GM18873 (cell line): ENCODE data around the gene FOXF1.

Source experiments
- ATAC-seq: cut with Tn5 transposase; IDR thresholded peaks from one replicate; pipeline ENCODE4 v1.9.1; 2021; ENCODE audit warnings: mild to moderate bottlenecking, moderate library complexity, moderate number of reproducible peaks; ENCODE audit not compliant: unreplicated experiment, low FRiP score

FOXF1 gene

GRCh38 chr16:86492267-86492960, 17.9 kb upstream of the FOXF1 start:
- ATAC-seq, result no peak

GRCh38 chr16:86492961-86493629, 17.2 kb upstream of the FOXF1 start:
- no peak for ATAC-seq

DNA sequence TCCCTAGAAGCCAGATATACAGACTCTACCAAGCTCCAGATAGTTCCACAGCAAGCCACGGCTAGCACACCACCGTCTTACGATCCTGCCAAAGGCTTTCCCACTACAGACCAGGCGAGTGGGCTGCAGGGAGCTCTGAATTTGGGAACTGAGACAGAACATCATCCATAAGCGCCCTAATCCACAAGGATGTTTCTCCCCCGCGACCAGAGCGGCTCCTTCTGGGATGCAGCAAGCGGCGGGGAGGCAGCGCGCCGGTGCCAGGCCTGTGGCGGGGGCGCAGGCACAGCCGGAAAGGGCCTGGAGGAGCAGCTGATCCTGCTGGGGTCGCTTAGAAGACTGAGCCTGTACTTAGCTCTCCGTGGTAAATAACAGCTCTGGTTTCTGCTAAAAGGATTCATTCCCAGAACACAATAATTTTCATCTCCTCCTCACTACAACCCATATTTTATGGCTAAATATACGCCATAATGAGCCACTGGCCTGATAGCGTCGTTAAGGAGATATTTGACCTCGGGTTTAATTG, 16.2 kb upstream of the FOXF1 start:
- no peak for ATAC-seq

DNA sequence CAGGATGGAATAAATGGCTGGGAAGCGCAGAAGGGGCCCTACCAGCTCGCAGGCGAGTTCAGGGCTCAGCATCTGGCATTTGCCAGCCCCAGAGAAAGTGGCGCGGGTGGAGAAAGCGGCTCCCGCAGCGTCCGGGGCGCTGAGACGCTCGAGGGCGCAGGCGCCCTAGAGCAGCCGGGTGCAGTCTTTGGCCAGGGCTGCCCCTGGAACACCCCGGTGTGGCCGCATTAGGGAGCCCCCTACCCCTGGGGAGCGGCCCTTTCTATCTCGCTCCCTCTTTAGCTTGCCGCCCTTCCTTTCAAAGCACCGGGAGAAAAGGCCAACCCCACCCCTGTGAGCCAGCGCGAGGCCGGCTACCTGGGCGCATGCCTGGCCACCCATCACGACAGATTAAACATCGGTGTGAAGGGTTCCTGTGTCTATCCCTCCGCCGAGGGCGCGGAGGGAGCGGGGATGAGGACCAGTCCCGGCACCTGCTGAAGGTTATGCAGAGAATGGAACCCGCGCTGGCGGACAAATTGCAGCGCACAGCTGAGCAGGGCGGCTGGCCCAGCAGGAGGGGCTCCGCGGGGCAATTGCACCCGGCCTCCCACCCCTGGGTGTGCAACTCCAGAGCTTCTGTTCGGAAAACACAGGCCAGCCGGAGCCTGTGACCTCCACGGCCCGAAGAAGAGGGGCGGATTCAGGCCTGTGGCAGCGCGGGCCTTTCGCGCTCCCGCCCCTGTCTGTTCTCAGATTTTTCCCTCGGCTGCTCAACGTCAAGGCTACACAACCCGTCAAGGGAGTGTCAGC, 15.6 kb upstream of the FOXF1 start:
- ATAC-seq, result no peak

GRCh38 chr16:86495357-86495701, 15.0 kb upstream of the FOXF1 start:
- ATAC-seq, result no peak

GRCh38 chr16:86495756-86496261, 14.5 kb upstream of the FOXF1 start:
- ATAC-seq, result no peak

DNA sequence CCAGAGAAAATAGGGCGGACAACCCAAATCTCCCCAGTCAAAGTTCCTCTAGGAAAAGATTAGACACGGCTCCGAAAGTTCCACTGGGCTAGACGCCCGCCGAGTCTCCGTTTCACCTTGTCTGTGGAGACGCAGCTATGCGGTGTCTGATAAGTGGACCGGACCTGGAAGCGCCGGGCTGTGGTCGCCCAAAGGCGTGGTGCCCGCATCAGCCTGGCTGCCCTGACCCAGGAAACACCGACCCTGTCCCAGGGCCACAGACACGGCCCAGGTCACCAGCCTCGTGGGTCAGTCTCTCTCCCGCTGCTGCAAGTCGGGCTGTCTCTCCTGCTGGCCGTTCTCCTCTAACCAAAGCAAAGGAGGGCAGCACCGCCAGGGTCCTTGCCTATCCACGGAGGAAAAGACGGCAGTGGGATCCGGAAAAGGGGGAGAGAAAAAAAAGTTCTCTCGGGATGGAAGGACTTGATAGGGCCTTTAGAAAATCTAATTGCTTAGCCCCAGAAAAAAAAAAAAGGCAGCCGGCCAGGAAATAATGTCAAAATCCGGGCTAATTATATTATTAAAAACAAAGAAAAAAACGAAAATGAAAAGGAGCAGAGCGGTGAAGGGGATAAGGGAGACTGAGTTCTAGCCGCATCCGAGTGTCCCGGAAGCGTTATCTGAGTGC, 13.9 kb upstream of the FOXF1 start:
- no peak for ATAC-seq

DNA sequence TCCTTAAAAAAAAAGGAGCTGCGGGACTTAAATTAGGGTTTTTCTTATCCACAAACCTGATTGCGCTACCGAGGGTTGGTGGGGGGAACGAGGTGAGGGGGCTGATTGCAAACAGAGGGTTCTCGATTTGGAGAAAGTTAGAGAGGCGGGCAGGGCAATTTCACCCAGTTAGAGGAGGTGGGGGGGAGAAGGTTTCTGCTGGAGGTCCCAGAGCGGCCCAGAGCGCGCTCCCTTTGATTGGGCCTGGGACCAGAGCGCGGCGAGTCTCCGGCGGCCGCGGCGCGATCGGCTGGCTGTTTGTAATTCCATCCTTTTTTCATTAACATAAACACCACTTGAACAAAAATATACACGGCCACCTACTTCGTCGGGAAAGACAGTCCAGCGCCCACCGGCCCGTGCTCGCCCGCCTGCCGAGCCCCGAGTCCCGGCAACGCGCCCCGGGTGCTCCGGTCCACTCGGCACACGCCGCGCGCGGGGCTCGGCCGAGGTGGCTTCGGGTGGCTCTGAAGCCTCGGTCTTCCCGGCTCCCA, 13.3 kb upstream of the FOXF1 start:
- no peak for ATAC-seq

DNA sequence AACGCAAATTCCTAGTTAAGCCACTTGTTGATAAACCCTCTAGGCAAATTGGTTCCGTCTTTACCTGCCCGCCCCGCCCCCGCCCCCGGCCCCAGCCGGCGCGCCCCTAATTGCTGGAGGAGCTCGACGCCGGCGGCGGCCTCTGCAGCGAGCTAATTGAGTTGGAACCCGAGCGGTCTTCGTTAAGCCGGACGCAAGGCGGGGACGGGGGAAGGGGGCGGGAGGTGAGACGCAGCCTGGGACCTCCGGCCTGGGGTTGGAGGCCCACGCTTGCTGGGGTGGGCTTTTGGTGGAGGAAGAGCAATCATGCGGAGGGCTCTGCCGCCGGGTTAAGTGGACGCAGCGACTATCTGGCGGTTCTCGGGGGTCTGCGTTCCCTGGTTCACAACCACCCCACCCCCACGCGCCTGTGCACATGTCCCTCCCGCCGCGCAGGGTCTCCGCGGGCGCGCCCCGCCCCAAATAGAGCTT, 12.7 kb upstream of the FOXF1 start:
- ATAC-seq, result no peak

DNA sequence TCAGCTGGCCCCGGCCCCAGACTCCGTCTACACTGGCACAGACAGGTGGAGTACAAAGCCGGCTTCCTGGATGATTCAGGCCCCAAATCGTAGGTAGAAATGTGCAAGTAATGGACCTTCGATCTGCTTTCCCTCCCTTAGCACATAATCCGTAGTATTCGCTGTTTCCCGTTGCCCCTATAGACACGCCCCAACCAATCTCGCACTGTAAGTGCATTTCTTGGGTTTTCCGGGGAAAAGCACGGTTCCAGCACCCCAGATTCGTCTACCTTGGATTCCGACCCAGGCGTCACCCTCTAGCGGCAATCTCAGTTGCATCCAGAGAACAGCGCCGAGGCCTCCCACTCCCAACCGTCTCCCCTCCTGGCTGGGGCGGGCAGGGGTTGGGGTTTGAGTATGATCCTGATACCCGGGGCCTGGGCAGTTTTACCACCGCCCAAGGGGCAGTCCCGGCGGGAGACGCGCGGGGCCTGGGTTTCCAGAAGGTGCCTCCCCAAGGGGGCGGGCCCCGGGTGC, 12.1 kb upstream of the FOXF1 start:
- ATAC-seq, result no peak

GRCh38 chr16:86498671-86499439, 11.5 kb upstream of the FOXF1 start:
- no peak for ATAC-seq

DNA sequence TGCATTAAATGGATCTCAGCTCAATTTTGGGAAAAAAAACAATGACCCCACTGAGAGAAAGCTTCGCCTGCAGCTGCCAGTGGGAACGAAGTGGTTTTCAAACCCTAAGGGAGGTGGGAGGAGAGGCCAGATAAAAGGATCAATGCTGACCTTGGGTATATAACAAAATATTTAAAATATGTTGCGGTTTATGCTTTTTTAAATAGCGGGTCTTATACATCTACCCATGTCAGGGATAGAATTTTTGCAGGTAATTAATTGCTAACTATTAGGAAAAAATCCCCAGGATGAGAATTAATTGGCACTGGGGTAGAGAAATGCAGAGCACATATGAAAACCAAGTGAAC, 10.9 kb upstream of the FOXF1 start:
- no peak for ATAC-seq

DNA sequence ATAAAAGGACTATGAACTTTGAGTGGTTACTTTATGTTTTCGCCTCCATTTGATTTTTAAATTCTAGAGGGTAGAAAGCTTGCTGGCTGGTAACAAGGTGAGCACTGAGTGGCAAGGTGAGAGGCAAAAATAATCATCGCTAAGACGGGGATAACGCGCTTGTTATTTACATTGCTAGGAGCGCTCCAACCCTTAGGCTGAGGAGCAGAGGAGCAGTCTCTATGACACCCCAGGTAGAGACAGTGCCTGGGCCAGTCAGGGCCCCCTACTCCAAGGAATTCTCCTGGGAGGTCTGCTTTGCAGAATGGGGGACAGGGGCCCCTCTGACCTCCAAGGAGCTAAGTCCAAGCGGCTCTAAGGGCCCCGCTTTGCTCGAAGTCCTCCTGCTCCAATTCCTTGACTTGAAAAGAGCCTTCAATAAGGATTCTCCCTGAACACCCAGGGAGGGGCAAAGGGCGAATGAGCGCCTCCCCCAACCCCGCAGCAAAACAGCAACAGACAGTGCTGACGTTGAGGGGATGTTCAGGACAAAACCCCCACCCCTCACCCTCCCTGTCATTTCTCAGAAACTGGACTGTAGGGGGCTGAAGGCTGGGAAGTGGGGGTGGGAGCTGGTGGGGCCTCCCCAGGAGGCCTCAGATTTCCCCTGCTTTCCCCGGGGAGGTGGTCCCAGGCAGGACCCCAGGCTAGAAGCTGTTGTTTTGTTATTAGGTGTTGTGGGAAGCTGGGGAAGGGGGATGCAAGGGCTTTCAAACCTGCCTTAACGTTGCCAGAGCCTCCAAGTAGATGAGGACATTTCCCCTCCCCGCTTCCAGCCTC, 10.2 kb upstream of the FOXF1 start:
- no peak for ATAC-seq

GRCh38 chr16:86500708-86501510, 9.4 kb upstream of the FOXF1 start:
- ATAC-seq, result no peak

- ATAC-seq, result no peak
Measured at GRCh38 chr16:86501989-86502855, 8.1 kb upstream of the FOXF1 start.

DNA sequence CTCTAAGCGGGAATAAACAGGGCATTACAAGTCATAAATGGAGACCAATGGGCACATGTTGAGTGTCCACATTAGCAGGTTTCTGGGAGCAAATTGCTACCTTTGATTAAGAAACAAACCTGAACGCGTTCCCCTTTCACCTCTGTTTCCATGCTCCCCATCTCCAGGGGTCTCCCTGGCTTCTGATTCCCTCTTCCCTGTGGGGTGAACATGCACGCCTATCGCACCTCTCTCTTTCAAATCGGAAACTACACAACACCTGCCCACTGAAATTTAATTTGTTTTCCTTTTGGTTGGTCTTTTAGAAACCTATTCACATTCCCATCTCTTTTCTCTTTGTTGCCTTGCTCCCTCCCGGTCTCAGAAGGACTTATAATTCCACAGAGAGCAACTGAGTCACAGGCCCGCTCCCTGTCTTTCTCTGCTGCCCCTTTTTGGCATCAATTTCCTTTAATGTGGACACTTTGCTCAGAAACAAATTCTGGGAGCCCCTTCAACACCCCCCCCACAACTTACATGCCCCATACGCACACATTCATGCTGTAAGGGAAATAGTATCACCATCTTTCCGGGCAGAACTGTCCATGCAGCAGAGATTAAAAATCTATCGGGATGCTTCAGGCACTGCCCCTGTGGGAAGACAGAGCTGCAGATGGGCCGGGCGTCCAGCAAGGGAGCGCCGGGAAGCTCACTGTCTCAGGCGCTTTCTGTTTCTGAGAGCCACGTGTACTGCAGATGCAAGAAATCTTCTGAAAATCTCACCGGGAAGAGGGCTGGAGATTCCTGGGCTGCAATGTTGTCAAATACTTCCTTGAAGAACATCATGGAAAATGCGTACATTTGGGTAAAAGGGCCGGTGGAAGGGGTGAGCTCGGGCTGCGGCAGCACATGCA, 7.2 kb upstream of the FOXF1 start:
- no peak for ATAC-seq
